Neural progenitor cell (in vitro differentiated cells): Measurements from ENCODE around the gene INHBC. TPM values are rescaled to one million over a fixed set of nuclear protein-coding genes. Genes with fewer than 3 reads are reported as not detected.

Experiments
- DNase-seq: peaks from one replicate; pipeline ENCODE4 v3.0.0-alpha.2; 2016; ENCODE audit warnings: low spot score
- H2AFZ ChIP-seq: fragments of 200-600 bp; sonication (generic); replicated peaks from 2 replicates; pipeline ENCODE4 v1.6.1; 2016; ENCODE audit warnings: antibody characterized with exemption
- H3F3A ChIP-seq: fragments of 200-600 bp; sonication (generic); 2 replicates; pipeline ENCODE4 v1.6.1; 2016; ENCODE audit warnings: antibody characterized with exemption, low read depth
- H3K27ac ChIP-seq: fragments of 200-600 bp; sonication (generic); 2 replicates; pipeline ENCODE4 v1.5.1; 2016; ENCODE audit warnings: mild to moderate bottlenecking
- H3K27me3 ChIP-seq: fragments of 200-600 bp; sonication (generic); 2 replicates; pipeline ENCODE4 v1.6.1; 2016; ENCODE audit warnings: mild to moderate bottlenecking, moderate library complexity
- H3K36me3 ChIP-seq: fragments of 200-600 bp; sonication (generic); 2 replicates; pipeline ENCODE4 v1.5.1; 2016
- H3K4me1 ChIP-seq: fragments of 200-600 bp; sonication (generic); 2 replicates; pipeline ENCODE4 v1.6.1; 2016; ENCODE audit warnings: mixed run types
- H3K4me2 ChIP-seq: fragments of 200-600 bp; sonication (generic); 2 replicates; pipeline ENCODE4 v1.6.1; 2016
- H3K4me3 ChIP-seq: fragments of 200-600 bp; sonication (generic); 2 replicates; pipeline ENCODE4 v1.5.1; 2016
- H3K79me2 ChIP-seq: fragments of 200-600 bp; sonication (generic); 2 replicates; pipeline ENCODE4 v1.6.1; 2016; ENCODE audit warnings: low read depth
- H3K9ac ChIP-seq: fragments of 200-600 bp; sonication (generic); 2 replicates; pipeline ENCODE4 v1.6.1; 2016
- H3K9me3 ChIP-seq: fragments of 200-600 bp; sonication (generic); 2 replicates; pipeline ENCODE4 v1.5.1; 2016; ENCODE audit warnings: low read depth
- H4K20me1 ChIP-seq: fragments of 200-600 bp; sonication (generic); 2 replicates; pipeline ENCODE4 v1.6.1; 2016; ENCODE audit warnings: low read depth
- H3K27ac Mint-ChIP-seq: 3 replicates; pipeline ENCODE4 v1.8.0; 2021; ENCODE audit warnings: mixed read lengths
- H3K27me3 Mint-ChIP-seq: 2 replicates; pipeline ENCODE4 v1.8.0; 2022; ENCODE audit warnings: low read depth, mild to moderate bottlenecking, inconsistent platforms, moderate library complexity, mixed read lengths; ENCODE audit not compliant: insufficient read depth
- H3K36me3 Mint-ChIP-seq: 3 replicates; pipeline ENCODE4 v1.8.0; 2021; ENCODE audit warnings: mixed read lengths
- H3K4me1 Mint-ChIP-seq: 3 replicates; pipeline ENCODE4 v1.8.0; 2021; ENCODE audit warnings: mixed read lengths
- H3K4me3 Mint-ChIP-seq: 3 replicates; pipeline ENCODE4 v1.8.0; 2021; ENCODE audit warnings: mild to moderate bottlenecking, moderate library complexity, mixed read lengths
- H3K9me3 Mint-ChIP-seq: 3 replicates; pipeline ENCODE4 v1.8.0; 2020; ENCODE audit warnings: mixed read lengths
- EZH2 ChIP-seq: fragments of 200-600 bp; sonication (generic); IDR thresholded peaks from 2 replicates; pipeline ENCODE4 v1.6.1; 2017; ENCODE audit warnings: antibody characterized with exemption, mild to moderate bottlenecking, moderate library complexity
- EZH2phosphoT487 ChIP-seq: fragments of 200-600 bp; sonication (generic); IDR thresholded peaks from 2 replicates; pipeline ENCODE4 v1.6.1; 2017; ENCODE audit warnings: antibody characterized with exemption
- total RNA-seq: library from RNA; depleted of rRNA; stranded (reverse); fragments of >200 nt; gene quantifications from 2 replicates; pipeline ENCODE4 v1.2.3, GENCODE V29; 2015; ENCODE audit warnings: low replicate concordance
- TF ChIP-seq, protein P1 (sequence below): fragments of 200-600 bp; sonication (generic); IDR thresholded peaks from 2 replicates; pipeline ENCODE4 v1.5.1; 2017; ENCODE audit warnings: antibody characterized with exemption, mild to moderate bottlenecking

Gene INHBC
- total RNA-seq, 1 donor from 2014 or later = not detected

DNA sequence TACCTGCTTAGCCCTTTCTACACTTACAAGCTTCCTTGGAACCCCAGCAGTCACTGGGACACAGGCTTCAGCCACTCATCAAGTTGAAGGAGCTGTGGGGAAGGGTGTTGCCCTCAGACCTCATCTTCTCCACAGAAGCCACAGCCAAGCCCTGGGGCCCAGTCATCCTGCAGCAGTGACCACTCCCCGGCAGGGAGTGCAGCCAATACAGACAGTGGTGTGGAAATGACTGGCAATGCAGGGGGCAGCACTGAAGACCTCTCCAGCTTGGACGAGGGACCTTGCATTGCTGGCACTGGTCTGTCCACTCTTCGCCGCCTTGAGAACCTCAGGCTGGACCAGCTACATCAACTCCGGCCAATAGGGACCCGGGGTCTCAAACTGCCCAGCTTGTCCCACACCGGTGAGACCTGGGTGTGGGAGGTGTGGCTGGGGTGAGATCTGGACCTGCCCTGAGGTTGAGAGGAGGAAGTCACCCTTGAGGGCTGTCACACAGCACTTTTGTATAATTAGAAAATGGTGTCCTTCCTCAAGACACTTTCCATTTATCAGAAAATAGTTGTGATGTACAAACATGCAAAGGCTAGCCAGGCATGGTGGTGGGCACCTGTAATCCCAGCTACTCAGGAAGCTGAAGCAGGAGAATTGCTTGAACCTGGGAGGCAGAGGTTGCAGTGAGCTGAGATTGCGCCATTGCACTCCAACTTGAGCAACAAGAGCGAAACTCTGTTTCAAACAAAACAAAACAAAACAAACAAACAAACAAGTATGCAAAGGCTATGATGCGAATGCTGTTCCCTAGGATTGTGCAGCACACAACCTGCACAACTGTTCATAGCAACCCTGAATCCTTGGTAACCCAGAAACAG is 34.9 kb downstream of the INHBC start:
- no peaks in the 10 kb centered on the region for H3K36me3 ChIP-seq
- Mint-ChIP-seq H3K9me3 (no peaks in the 10 kb centered on the region), H3K36me3 (no peaks in the 10 kb centered on the region)

GRCh38 chr12:57470286-57470969 is 35.8 kb downstream of the INHBC start:
- Histone ChIP-seq H3K27ac (no peak overlapping the region), H3K4me2 (no peak overlapping the region), H3K9ac (no peak overlapping the region), H3F3A (peaks cover 3% of the 10 kb centered on the region), H3K4me1 (peaks cover under 1% of the 10 kb centered on the region), H3K27me3 (peaks cover 43% of the 10 kb centered on the region), H3K9me3 (no peaks in the 10 kb centered on the region), H3K36me3 (no peaks in the 10 kb centered on the region), H2AFZ (no peak overlapping the region), H3K4me3 (no peak overlapping the region), H3K79me2 (no peaks in the 10 kb centered on the region), H4K20me1 (no peaks in the 10 kb centered on the region)
- TF ChIP-seq, protein P1, sequence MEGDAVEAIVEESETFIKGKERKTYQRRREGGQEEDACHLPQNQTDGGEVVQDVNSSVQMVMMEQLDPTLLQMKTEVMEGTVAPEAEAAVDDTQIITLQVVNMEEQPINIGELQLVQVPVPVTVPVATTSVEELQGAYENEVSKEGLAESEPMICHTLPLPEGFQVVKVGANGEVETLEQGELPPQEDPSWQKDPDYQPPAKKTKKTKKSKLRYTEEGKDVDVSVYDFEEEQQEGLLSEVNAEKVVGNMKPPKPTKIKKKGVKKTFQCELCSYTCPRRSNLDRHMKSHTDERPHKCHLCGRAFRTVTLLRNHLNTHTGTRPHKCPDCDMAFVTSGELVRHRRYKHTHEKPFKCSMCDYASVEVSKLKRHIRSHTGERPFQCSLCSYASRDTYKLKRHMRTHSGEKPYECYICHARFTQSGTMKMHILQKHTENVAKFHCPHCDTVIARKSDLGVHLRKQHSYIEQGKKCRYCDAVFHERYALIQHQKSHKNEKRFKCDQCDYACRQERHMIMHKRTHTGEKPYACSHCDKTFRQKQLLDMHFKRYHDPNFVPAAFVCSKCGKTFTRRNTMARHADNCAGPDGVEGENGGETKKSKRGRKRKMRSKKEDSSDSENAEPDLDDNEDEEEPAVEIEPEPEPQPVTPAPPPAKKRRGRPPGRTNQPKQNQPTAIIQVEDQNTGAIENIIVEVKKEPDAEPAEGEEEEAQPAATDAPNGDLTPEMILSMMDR = no peak
- Mint-ChIP-seq H3K4me1 (no peaks in the 10 kb centered on the region), H3K4me3 (no peak overlapping the region), H3K9me3 (no peaks in the 10 kb centered on the region), H3K27me3 (peaks cover 51% of the 10 kb centered on the region), H3K36me3 (no peaks in the 10 kb centered on the region), H3K27ac (no peak overlapping the region)
- no peak for DNase-seq

More for the DNA sequence above, 34.9 kb downstream of the INHBC start:
- no peaks in the 10 kb centered on the region for H3F3A ChIP-seq
- H3K27ac Mint-ChIP-seq = no peak overlapping the region
- no peaks in the 10 kb centered on the region for H3K4me1 Mint-ChIP-seq
- no peak overlapping the region for H3K4me3 ChIP-seq
- no peak for TF ChIP-seq EZH2phosphoT487
- TF ChIP-seq, protein P1 = no peak
- no peak for DNase-seq
- no peak overlapping the region for H3K4me3 Mint-ChIP-seq
- peaks cover 53% of the 10 kb centered on the region for H3K27me3 Mint-ChIP-seq
- H3K9ac ChIP-seq = no peak overlapping the region
- no peaks in the 10 kb centered on the region for H3K9me3 ChIP-seq
- no peaks in the 10 kb centered on the region for H3K4me1 ChIP-seq
- H3K4me2 ChIP-seq = no peak overlapping the region
- H4K20me1 ChIP-seq = no peaks in the 10 kb centered on the region
- no peak overlapping the region for H3K27ac ChIP-seq
- peaks cover 34% of the 10 kb centered on the region for H3K27me3 ChIP-seq
- H3K79me2 ChIP-seq = no peaks in the 10 kb centered on the region
- no peak overlapping the region for H2AFZ ChIP-seq

- Histone ChIP-seq H3K36me3 (no peaks in the 10 kb centered on the region), H3F3A (peaks cover 3% of the 10 kb centered on the region), H3K79me2 (no peaks in the 10 kb centered on the region), H3K9ac (no peak overlapping the region), H3K4me1 (peaks cover 7% of the 10 kb centered on the region), H3K9me3 (no peaks in the 10 kb centered on the region), H3K4me2 (no peak overlapping the region), H2AFZ (no peak overlapping the region), H3K27me3 (peaks cover 50% of the 10 kb centered on the region), H3K4me3 (no peak overlapping the region), H4K20me1 (peaks cover 2% of the 10 kb centered on the region), H3K27ac (no peak overlapping the region)
- Mint-ChIP-seq H3K4me3 (no peak overlapping the region), H3K27ac (no peak overlapping the region), H3K4me1 (no peaks in the 10 kb centered on the region), H3K9me3 (no peaks in the 10 kb centered on the region), H3K36me3 (no peaks in the 10 kb centered on the region), H3K27me3 (peaks cover 45% of the 10 kb centered on the region)
- DNase-seq = no peak
- TF ChIP-seq, protein P1 = no peak
- no peak for TF ChIP-seq EZH2phosphoT487
- TF ChIP-seq EZH2 = no peak
These were observed 36.5 kb downstream of the INHBC start for GRCh38 chr12:57470970-57471656.
